ENCODE measurements around the gene SNORC.

DNA sequence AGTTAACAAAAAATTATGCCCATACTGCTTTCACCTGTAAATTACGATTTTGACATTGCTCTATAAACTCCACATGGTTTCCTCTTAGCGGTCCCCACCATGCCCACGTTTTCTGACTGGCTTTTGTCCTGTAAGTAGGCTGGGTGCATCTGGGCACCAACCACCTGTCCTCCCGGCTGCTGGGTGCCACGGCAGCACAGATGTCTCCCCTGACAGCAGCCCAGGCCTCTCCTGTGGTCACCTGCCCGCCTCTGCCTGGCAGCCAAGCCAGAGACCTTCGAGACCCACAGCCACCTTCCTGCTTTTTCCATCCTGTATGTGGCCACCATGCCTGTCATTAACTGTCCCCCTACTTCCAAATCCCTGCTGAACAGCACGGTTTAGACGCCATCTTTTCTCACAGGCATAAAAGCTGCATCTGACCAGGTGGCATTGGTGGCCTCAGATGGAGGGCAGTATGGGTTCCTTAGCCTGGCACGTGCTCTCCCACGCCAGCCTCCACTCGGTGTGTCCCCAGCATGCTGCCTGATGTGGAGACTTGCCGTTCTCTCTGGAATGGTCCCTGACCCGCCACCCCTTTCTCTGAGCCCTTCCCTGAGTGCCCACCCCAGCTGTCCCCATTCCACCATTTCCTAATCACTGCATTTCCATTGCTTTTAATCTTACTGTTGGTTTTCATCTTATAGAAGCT is 18.9 kb downstream of the SNORC start:
- TF ChIP-seq, protein P1, sequence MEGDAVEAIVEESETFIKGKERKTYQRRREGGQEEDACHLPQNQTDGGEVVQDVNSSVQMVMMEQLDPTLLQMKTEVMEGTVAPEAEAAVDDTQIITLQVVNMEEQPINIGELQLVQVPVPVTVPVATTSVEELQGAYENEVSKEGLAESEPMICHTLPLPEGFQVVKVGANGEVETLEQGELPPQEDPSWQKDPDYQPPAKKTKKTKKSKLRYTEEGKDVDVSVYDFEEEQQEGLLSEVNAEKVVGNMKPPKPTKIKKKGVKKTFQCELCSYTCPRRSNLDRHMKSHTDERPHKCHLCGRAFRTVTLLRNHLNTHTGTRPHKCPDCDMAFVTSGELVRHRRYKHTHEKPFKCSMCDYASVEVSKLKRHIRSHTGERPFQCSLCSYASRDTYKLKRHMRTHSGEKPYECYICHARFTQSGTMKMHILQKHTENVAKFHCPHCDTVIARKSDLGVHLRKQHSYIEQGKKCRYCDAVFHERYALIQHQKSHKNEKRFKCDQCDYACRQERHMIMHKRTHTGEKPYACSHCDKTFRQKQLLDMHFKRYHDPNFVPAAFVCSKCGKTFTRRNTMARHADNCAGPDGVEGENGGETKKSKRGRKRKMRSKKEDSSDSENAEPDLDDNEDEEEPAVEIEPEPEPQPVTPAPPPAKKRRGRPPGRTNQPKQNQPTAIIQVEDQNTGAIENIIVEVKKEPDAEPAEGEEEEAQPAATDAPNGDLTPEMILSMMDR (conservative IDR thresholded peaks at IDR 0.05 in 1 of 2, IDR thresholded peaks at IDR 0.05 in 1 of 2; ENCODE audit: extremely low read depth in 1 of 2, insufficient read depth in 1 of 2, low read depth in 1 of 2, low read length in 2 of 2) = no peak
- no peak for TF ChIP-seq EZH2 (IDR thresholded peaks at IDR 0.05; ENCODE audit: borderline replicate concordance, low read length)
